Neural progenitor cell (in vitro differentiated cells): ENCODE results near the gene CBFA2T2.

Experiments
- EZH2 ChIP-seq: fragments of 200-600 bp; sonication (generic); IDR thresholded peaks from 2 replicates; pipeline ENCODE4 v1.6.1; 2017; ENCODE audit warnings: antibody characterized with exemption, mild to moderate bottlenecking, moderate library complexity
- TF ChIP-seq, protein P1 (sequence below): fragments of 200-600 bp; sonication (generic); IDR thresholded peaks from 2 replicates; pipeline ENCODE4 v1.5.1; 2017; ENCODE audit warnings: antibody characterized with exemption, mild to moderate bottlenecking

DNA sequence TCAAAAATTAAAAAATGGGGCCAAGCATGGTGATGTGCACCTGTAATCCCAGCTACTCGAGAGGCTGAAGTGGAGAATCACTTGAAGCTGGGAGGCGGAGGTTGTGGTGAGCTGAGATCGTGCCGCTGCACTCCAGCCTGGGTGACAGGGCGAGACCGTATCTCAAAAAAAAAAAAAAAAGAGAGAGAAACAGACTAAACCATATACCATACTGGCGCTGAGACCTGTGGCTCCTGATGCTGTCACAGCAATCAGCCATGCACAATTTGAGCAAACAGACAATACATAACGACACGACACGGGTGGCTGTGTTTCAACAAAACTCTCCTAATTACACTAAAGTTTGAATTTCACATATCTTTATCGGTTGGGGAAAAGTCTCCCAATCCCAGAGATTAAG, 14.9 kb upstream of the CBFA2T2 start:
- no peak for TF ChIP-seq EZH2
- TF ChIP-seq, protein P1, sequence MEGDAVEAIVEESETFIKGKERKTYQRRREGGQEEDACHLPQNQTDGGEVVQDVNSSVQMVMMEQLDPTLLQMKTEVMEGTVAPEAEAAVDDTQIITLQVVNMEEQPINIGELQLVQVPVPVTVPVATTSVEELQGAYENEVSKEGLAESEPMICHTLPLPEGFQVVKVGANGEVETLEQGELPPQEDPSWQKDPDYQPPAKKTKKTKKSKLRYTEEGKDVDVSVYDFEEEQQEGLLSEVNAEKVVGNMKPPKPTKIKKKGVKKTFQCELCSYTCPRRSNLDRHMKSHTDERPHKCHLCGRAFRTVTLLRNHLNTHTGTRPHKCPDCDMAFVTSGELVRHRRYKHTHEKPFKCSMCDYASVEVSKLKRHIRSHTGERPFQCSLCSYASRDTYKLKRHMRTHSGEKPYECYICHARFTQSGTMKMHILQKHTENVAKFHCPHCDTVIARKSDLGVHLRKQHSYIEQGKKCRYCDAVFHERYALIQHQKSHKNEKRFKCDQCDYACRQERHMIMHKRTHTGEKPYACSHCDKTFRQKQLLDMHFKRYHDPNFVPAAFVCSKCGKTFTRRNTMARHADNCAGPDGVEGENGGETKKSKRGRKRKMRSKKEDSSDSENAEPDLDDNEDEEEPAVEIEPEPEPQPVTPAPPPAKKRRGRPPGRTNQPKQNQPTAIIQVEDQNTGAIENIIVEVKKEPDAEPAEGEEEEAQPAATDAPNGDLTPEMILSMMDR = no peak
